Gastroesophageal sphincter (tissue), 4 donors: ENCODE data around the gene CYTL1. TPM values are rescaled to one million over a fixed set of nuclear protein-coding genes. Genes with fewer than 3 reads are reported as not detected.
"Not testable (repeated sequence)": the region's sequence is repeated elsewhere in the genome, so short reads cannot be mapped to it uniquely, and the experiment has no call there.

Experiments used
- ATAC-seq: fragments of 150-250 bp; one replicate; pipeline ENCODE4 v1.9.1; 2016; ENCODE audit warnings: mild to moderate bottlenecking, moderate library complexity
- H3K27ac ChIP-seq, 4 donors: fragments of 200-600 bp; sonication (generic) in 3 of 4; 1 replicate in 3 of 4; 2 replicates in 1 of 4; pipeline ENCODE4 v1.5.1; 2016 to 2019
- H3K27me3 ChIP-seq: fragments of 200-600 bp; sonication (generic); one replicate; pipeline ENCODE4 v1.5.1; 2019
- H3K36me3 ChIP-seq, 2 donors: fragments of 200-600 bp; sonication (generic); one replicate each; pipeline ENCODE4 v1.5.1; 2019; ENCODE audit warnings: control low read depth in 1 of 2
- H3K4me1 ChIP-seq, 3 donors: fragments of 200-600 bp; sonication (generic); 1 replicate in 2 of 3; 2 replicates in 1 of 3; pipeline ENCODE4 v1.5.1; 2016 to 2019; ENCODE audit warnings: control low read depth in 2 of 3
- H3K4me3 ChIP-seq, 2 donors: fragments of 200-600 bp; sonication (generic); one replicate each; pipeline ENCODE4 v1.5.1; 2019; ENCODE audit warnings: mild to moderate bottlenecking in 1 of 2, moderate library complexity in 1 of 2
- H3K9me3 ChIP-seq, 3 donors: fragments of 200-600 bp; sonication (generic); one replicate each; pipeline ENCODE4 v1.5.1; 2017 to 2019; ENCODE audit warnings: control low read depth in 2 of 3
- CTCF ChIP-seq, 4 experiments: fragments of 200-600 bp in 2 of 4; fragments of 450-650 bp in 2 of 4; sonication (generic) in 1 of 4; IDR thresholded peaks; one replicate each; pipeline ENCODE4 v1.5.1; 2017 to 2019; ENCODE audit warnings: antibody characterized with exemption in 4 of 4, mild to moderate bottlenecking in 2 of 4, moderate library complexity in 2 of 4
- EP300 ChIP-seq: sonication (generic); formaldehyde crosslinking; IDR thresholded peaks from one replicate; pipeline ENCODE4 v1.6.1; 2017; ENCODE audit warnings: antibody characterized with exemption, mild to moderate bottlenecking
- POLR2A ChIP-seq, 2 donors: fragments of 450-650 bp; IDR thresholded peaks; one replicate each; pipeline ENCODE4 v1.6.1; 2017; ENCODE audit warnings: antibody characterized with exemption in 2 of 2, mild to moderate bottlenecking in 2 of 2, moderate library complexity in 1 of 2
- POLR2AphosphoS5 ChIP-seq: sonication (generic); formaldehyde crosslinking; IDR thresholded peaks from one replicate; pipeline ENCODE4 v1.6.1; 2017; ENCODE audit warnings: antibody characterized with exemption
- WGBS, 2 donors: methylation state at CpG; one replicate each; pipeline ENCODE4 v1.1.5; 2018; ENCODE audit warnings: low coverage in 1 of 2; 5-methylcytosine and 5-hydroxymethylcytosine counted together
- total RNA-seq, 4 donors: library from RNA; depleted of rRNA; stranded (reverse); fragments of >200 nt; gene quantifications; one replicate each; pipeline ENCODE4 v1.1.0, GENCODE V29; 2016

Gene CYTL1
- total RNA-seq, 4 donors from 2014 or later = 1.4 to 5.0 (median 2.3) TPM

- Histone ChIP-seq H3K36me3 (no peaks in the 10 kb centered on the region), H3K4me1 (no peaks in the 10 kb centered on the region), H3K27me3 (peaks cover 11% of the 10 kb centered on the region), H3K9me3 (no peaks in the 10 kb centered on the region), H3K4me3 (no peak overlapping the region), H3K27ac (no peak overlapping the region)
- 100% methylated on average over 1 of the region's 8 CpGs; no CpG with 5 or more reads in 1 of the 2 donors for whole genome bisulfite sequencing, 2 donors
- no peak for TF ChIP-seq POLR2A (IDR thresholded peaks at IDR 0.05)
- no peak for TF ChIP-seq POLR2AphosphoS5
- no peak for TF ChIP-seq EP300
- TF ChIP-seq CTCF (IDR thresholded peaks at IDR 0.05) = no peak
- ATAC-seq = no peak
Measured at GRCh38 chr4:5004496-5004895, 14.8 kb downstream of the CYTL1 start.

DNA sequence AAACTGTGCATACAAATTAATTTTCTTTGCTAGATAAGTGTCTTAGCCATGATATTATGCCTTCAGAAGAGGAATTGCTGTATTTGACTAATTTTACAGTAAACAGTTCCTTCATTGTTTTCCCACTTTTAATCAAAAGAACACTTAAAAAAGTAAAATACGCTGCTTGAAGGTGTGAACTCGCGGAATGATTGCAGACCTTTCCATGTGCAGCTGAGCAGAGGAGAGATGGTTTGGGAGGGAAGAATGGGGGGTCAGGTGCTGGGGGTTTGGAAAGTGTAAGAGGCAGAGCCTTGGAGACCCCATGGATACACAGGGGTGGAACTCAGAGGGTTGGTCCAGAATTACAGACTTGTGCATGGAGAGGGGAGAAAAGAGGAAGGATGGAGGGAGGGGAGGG, 15.3 kb downstream of the CYTL1 start:
- no peaks in the 10 kb centered on the region for H3K36me3 ChIP-seq
- ATAC-seq = no peak
- H3K4me1 ChIP-seq = no peaks in the 10 kb centered on the region
- no peak overlapping the region for H3K27ac ChIP-seq
- peaks cover 11% of the 10 kb centered on the region for H3K27me3 ChIP-seq
- no peak overlapping the region for H3K4me3 ChIP-seq
- WGBS, 2 donors = 80 to 100% methylated on average over 2 to 3 of the region's 3 CpGs
- H3K9me3 ChIP-seq = no peaks in the 10 kb centered on the region
- TF ChIP-seq POLR2A (IDR thresholded peaks at IDR 0.05) = no peak
- TF ChIP-seq EP300 = no peak
- TF ChIP-seq CTCF (IDR thresholded peaks at IDR 0.05) = no peak
- no peak for TF ChIP-seq POLR2AphosphoS5

GRCh38 chr4:5003372-5003857, 15.8 kb downstream of the CYTL1 start:
- Histone ChIP-seq H3K36me3 (no peaks in the 10 kb centered on the region), H3K4me3 (no peak overlapping the region)

GRCh38 chr4:5001641-5002040, 17.6 kb downstream of the CYTL1 start:
- H3K27ac ChIP-seq, H3K36me3 ChIP-seq, H3K4me1 ChIP-seq, ATAC-seq, H3K4me3 ChIP-seq, H3K9me3 ChIP-seq: not testable (repeated sequence)
- peaks cover 11% of the 10 kb centered on the region for H3K27me3 ChIP-seq
- 90% methylated on average over 3 of the region's 6 CpGs; no CpG with 5 or more reads in 1 of the 2 donors for WGBS, 2 donors

More at GRCh38 chr4:5003372-5003857, 15.8 kb downstream of the CYTL1 start:
- no peak for ATAC-seq
- Histone ChIP-seq H3K9me3 (no peaks in the 10 kb centered on the region), H3K27ac (no peak overlapping the region), H3K4me1 (no peaks in the 10 kb centered on the region), H3K27me3 (peaks cover 11% of the 10 kb centered on the region)
- WGBS, 2 donors = 62 to 87% methylated on average over 3 to 8 of the region's 9 CpGs
- TF ChIP-seq CTCF (IDR thresholded peaks at IDR 0.05) (no peak), POLR2AphosphoS5 (no peak), POLR2A (IDR thresholded peaks at IDR 0.05) (no peak), EP300 (no peak)

- not testable (repeated sequence) for H3K9me3 ChIP-seq, ATAC-seq, H3K4me3 ChIP-seq, H3K27ac ChIP-seq, H3K27me3 ChIP-seq, H3K36me3 ChIP-seq
- H3K4me1 ChIP-seq = peaks cover 0 to 26% (median 7%) of the 10 kb centered on the region in 3 donors
- WGBS, 2 donors = 100% methylated on average over 1 of the region's 1 CpG; no CpG with 5 or more reads in 1 of the 2 donors
Measured at GRCh38 chr4:4996935-4997334, 22.3 kb downstream of the CYTL1 start.

GRCh38 chr4:4995908-4996265, 23.4 kb downstream of the CYTL1 start:
- Histone ChIP-seq H3K4me3 (no peak overlapping the region), H3K4me1 (peaks cover 0 to 36% (median 11%) of the 10 kb centered on the region in 3 donors), H3K9me3 (no peaks in the 10 kb centered on the region), H3K27ac (peak overlapping the region in 1 of 4 donors; percentile 22), H3K27me3 (no peaks in the 10 kb centered on the region), H3K36me3 (no peaks in the 10 kb centered on the region)
- 14 to 25% methylated on average over 7 to 8 of the region's 8 CpGs for WGBS, 2 donors
- no peak for ATAC-seq
- TF ChIP-seq EP300 (no peak), CTCF (IDR thresholded peaks at IDR 0.05) (no peak)
